Subcutaneous abdominal adipose tissue (tissue), 5 donors: ENCODE data around the gene MTRF1.

Experiments
- H3K27ac ChIP-seq: one replicate; pipeline ENCODE4 v1.7.0; 2013; ENCODE audit warnings: low read depth, mild to moderate bottlenecking, inconsistent platforms, low read length, moderate library complexity
- H3K27me3 ChIP-seq, 5 donors: one replicate each; pipeline ENCODE4 v1.7.0; 2013; ENCODE audit warnings: low read length in 5 of 5, inconsistent platforms in 1 of 5; ENCODE audit not compliant: control insufficient read depth in 5 of 5, insufficient read depth in 4 of 5
- H3K36me3 ChIP-seq, 5 donors: one replicate each; pipeline ENCODE4 v1.7.0; 2013; ENCODE audit warnings: low read length in 5 of 5; ENCODE audit not compliant: control insufficient read depth in 5 of 5, insufficient read depth in 5 of 5
- H3K4me1 ChIP-seq, 5 donors: one replicate each; pipeline ENCODE4 v1.7.0; 2013; ENCODE audit warnings: low read length in 5 of 5, mild to moderate bottlenecking in 3 of 5, moderate library complexity in 1 of 5; ENCODE audit not compliant: control insufficient read depth in 5 of 5, insufficient read depth in 5 of 5
- H3K4me3 ChIP-seq, 5 donors: one replicate each; pipeline ENCODE4 v1.7.0; 2013; ENCODE audit warnings: low read length in 5 of 5, low read depth in 1 of 5
- H3K9ac ChIP-seq, 5 donors: one replicate each; pipeline ENCODE4 v1.7.0; 2013; ENCODE audit warnings: low read length in 5 of 5, mild to moderate bottlenecking in 4 of 5, moderate library complexity in 3 of 5
- H3K9me3 ChIP-seq, 5 donors: one replicate each; pipeline ENCODE4 v1.7.0; 2013; ENCODE audit warnings: low read length in 5 of 5; ENCODE audit not compliant: control insufficient read depth in 5 of 5
- donor health status: healthy.
- donor health status: healthy.
- donor health status: healthy.
- donor health status: healthy.
- donor health status: healthy.

The MTRF1 gene

GRCh38 chr13:41299316-41300094 is 36.1 kb upstream of the MTRF1 start:
- no peaks in the 10 kb centered on the region for H3K36me3 ChIP-seq
- H3K9ac ChIP-seq: no peak overlapping the region
- H3K4me3 ChIP-seq: no peak overlapping the region
- H3K27me3 ChIP-seq: no peaks in the 10 kb centered on the region
- H3K4me1 ChIP-seq: no peaks in the 10 kb centered on the region
- H3K27ac ChIP-seq: no peak overlapping the region
- H3K9me3 ChIP-seq: no peaks in the 10 kb centered on the region

GRCh38 chr13:41296879-41297646 is 33.7 kb upstream of the MTRF1 start:
- Histone ChIP-seq H3K4me3 (no peak overlapping the region), H3K27ac (no peak overlapping the region), H3K9ac (no peak overlapping the region), H3K36me3 (no peaks in the 10 kb centered on the region), H3K27me3 (no peaks in the 10 kb centered on the region), H3K4me1 (no peaks in the 10 kb centered on the region), H3K9me3 (peaks cover 0 to 4% (median 0%) of the 10 kb centered on the region in 5 donors)

GRCh38 chr13:41295973-41296372 is 32.6 kb upstream of the MTRF1 start:
- no peak overlapping the region for H3K9ac ChIP-seq
- H3K27ac ChIP-seq: no peak overlapping the region
- H3K4me1 ChIP-seq: no peaks in the 10 kb centered on the region
- H3K4me3 ChIP-seq: no peak overlapping the region
- H3K9me3 ChIP-seq: peaks cover 0 to 4% (median 0%) of the 10 kb centered on the region in 5 donors
- no peaks in the 10 kb centered on the region for H3K27me3 ChIP-seq
- no peaks in the 10 kb centered on the region for H3K36me3 ChIP-seq

- no peak overlapping the region for H3K27ac ChIP-seq
- no peaks in the 10 kb centered on the region for H3K36me3 ChIP-seq
- no peak overlapping the region for H3K4me3 ChIP-seq
- no peaks in the 10 kb centered on the region for H3K4me1 ChIP-seq
- H3K27me3 ChIP-seq: no peaks in the 10 kb centered on the region
- peaks cover 0 to 4% (median 0%) of the 10 kb centered on the region in 5 donors for H3K9me3 ChIP-seq
- H3K9ac ChIP-seq: no peak overlapping the region
Observed at GRCh38 chr13:41294914-41295313, 31.5 kb upstream of the MTRF1 start.

DNA sequence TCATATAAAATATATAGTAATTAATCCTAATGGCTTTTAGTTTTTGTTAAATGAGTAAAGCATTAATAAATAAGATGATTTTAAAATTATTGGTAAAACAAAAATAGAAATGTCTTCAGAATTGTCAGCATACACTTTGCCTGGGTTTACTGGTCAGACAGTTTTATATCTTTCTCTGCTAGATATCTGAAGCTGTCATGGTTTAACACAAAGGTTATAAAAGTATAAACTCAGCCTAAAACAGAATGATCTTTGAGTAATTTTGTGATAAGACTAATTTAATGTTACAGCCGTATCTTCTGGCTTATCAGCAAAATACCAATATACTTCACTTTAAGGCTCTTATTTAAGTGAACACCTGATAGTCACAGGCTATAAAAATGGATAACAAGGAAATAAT is 29.9 kb upstream of the MTRF1 start:
- no peak overlapping the region for H3K4me3 ChIP-seq
- no peaks in the 10 kb centered on the region for H3K27me3 ChIP-seq
- H3K36me3 ChIP-seq: no peaks in the 10 kb centered on the region
- H3K9me3 ChIP-seq: peaks cover 0 to 4% (median 0%) of the 10 kb centered on the region in 5 donors
- no peak overlapping the region for H3K27ac ChIP-seq
- no peaks in the 10 kb centered on the region for H3K4me1 ChIP-seq
- H3K9ac ChIP-seq: no peak overlapping the region

- Histone ChIP-seq H3K27me3 (no peaks in the 10 kb centered on the region), H3K27ac (no peak overlapping the region), H3K4me1 (no peaks in the 10 kb centered on the region), H3K36me3 (no peaks in the 10 kb centered on the region), H3K9me3 (peaks cover 0 to 4% (median 0%) of the 10 kb centered on the region in 5 donors), H3K4me3 (no peak overlapping the region), H3K9ac (no peak overlapping the region)
Observed at GRCh38 chr13:41291246-41291645, 27.9 kb upstream of the MTRF1 start.

- H3K36me3 ChIP-seq: no peaks in the 10 kb centered on the region
- no peak overlapping the region for H3K4me3 ChIP-seq
- no peaks in the 10 kb centered on the region for H3K4me1 ChIP-seq
- peaks cover 0 to 4% (median 0%) of the 10 kb centered on the region in 5 donors for H3K9me3 ChIP-seq
- H3K27me3 ChIP-seq: no peaks in the 10 kb centered on the region
- no peak overlapping the region for H3K9ac ChIP-seq
- H3K27ac ChIP-seq: no peak overlapping the region
Observed at GRCh38 chr13:41289463-41289881, 26.1 kb upstream of the MTRF1 start.

GRCh38 chr13:41286370-41286769 is 23.0 kb upstream of the MTRF1 start:
- no peak overlapping the region for H3K27ac ChIP-seq
- H3K4me3 ChIP-seq: no peak overlapping the region
- no peaks in the 10 kb centered on the region for H3K9me3 ChIP-seq
- H3K27me3 ChIP-seq: no peaks in the 10 kb centered on the region
- H3K4me1 ChIP-seq: no peaks in the 10 kb centered on the region
- H3K9ac ChIP-seq: no peak overlapping the region
- H3K36me3 ChIP-seq: no peaks in the 10 kb centered on the region

DNA sequence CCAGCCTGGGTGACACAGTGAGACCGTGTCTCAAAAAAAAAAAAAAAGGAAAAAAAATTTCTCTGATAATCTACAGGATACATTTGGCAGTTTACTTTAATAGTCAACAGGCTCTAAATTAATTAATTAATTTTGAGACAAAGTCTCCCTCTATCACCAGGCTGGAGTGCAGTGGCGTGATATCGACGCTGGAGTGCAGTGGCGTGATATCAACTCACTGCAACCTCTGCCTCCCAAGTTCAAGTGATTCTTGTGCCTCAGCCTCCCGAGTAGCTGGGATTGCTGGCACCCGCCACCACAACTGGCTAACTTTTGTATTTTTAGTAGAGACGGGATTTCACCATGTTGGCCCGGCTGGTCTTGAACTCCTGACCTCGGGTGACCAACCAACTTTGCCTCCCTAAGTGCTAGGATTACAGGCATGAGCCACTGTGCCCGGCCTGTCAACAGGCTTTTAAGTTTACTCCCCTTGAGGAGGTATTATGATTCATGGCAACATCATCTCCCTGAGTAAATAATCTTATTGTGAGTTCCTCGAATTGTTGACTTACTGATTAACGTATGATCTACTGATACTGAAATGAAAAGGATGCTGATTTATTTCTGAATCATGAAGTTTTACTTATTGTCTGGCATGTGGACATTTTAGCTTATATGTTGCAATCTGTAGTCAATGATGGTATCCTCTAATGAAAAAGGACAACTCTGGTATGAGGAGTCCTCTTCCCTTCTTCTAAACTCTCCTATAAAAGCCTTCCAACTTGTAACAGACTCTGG is 21.3 kb upstream of the MTRF1 start:
- H3K4me1 ChIP-seq: no peaks in the 10 kb centered on the region
- no peaks in the 10 kb centered on the region for H3K27me3 ChIP-seq
- H3K9ac ChIP-seq: no peak overlapping the region
- no peak overlapping the region for H3K27ac ChIP-seq
- no peaks in the 10 kb centered on the region for H3K36me3 ChIP-seq
- H3K4me3 ChIP-seq: no peak overlapping the region
- H3K9me3 ChIP-seq: no peaks in the 10 kb centered on the region

DNA sequence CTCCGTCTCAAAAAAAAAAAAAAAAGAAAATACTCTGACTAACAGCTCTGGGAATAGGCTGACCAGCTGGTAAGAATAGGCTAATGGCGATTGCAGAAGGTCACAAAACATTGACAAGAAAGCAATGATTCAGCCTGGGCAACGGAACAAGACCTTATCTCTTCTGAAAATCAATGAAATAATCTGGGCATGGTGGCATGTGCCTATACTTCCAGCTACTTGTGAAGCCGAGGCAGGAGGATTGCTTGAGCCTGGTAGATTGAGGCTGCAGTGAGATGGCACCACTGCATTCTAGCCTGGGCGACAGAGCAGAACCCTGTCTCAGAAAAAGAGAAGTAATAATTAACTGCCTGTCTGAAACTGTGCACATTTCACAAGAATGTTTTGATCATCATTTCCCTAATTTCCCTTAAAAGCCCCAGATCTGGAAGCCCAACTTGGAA is 18.8 kb upstream of the MTRF1 start:
- Histone ChIP-seq H3K4me3 (no peak overlapping the region), H3K9me3 (no peaks in the 10 kb centered on the region), H3K4me1 (no peaks in the 10 kb centered on the region), H3K27ac (no peak overlapping the region), H3K36me3 (no peaks in the 10 kb centered on the region), H3K27me3 (no peaks in the 10 kb centered on the region), H3K9ac (no peak overlapping the region)
